Lower leg skin (tissue), 3 donors: Measurements from ENCODE around the gene EEFSEC.

Experiments
- POLR2A ChIP-seq, 2 donors: fragments of 450-650 bp; IDR thresholded peaks; one replicate each; pipeline ENCODE4 v1.6.1; 2016 to 2017; ENCODE audit warnings: antibody characterized with exemption in 2 of 2, mild to moderate bottlenecking in 1 of 2, moderate library complexity in 1 of 2
- TF ChIP-seq, protein P1 (sequence below), 3 donors: fragments of 450-650 bp; IDR thresholded peaks; one replicate each; pipeline ENCODE4 v1.5.1; 2016; ENCODE audit warnings: antibody characterized with exemption in 3 of 3, mild to moderate bottlenecking in 3 of 3, moderate library complexity in 2 of 3

DNA sequence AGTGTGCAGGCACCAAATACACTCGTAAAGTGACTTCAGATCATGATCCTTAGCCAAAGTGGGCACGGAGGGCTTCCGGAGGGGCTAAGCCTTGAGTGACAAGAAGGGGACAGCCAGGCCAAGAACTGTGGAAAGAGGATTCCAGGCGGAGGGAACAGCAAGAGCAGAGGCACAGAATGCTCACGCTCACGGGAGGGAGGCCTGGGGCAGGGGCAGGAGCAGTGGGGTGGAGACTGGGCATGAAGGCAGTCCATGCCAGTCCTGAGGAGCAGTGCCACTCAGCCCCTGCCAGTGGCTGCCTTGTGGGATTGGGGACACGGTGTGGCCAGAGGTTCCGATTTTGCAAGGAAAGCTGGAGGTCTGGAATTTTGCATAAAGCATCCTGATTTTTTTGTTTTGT, 277.4 kb downstream of the EEFSEC start:
- TF ChIP-seq, protein P1, sequence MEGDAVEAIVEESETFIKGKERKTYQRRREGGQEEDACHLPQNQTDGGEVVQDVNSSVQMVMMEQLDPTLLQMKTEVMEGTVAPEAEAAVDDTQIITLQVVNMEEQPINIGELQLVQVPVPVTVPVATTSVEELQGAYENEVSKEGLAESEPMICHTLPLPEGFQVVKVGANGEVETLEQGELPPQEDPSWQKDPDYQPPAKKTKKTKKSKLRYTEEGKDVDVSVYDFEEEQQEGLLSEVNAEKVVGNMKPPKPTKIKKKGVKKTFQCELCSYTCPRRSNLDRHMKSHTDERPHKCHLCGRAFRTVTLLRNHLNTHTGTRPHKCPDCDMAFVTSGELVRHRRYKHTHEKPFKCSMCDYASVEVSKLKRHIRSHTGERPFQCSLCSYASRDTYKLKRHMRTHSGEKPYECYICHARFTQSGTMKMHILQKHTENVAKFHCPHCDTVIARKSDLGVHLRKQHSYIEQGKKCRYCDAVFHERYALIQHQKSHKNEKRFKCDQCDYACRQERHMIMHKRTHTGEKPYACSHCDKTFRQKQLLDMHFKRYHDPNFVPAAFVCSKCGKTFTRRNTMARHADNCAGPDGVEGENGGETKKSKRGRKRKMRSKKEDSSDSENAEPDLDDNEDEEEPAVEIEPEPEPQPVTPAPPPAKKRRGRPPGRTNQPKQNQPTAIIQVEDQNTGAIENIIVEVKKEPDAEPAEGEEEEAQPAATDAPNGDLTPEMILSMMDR (IDR thresholded peaks at IDR 0.05): no peak
- no peak for TF ChIP-seq POLR2A (IDR thresholded peaks at IDR 0.05)
